GM21723 (cell line): ENCODE data around the gene HNF1A.
"Not testable (repeated sequence)": the region's sequence is repeated elsewhere in the genome, so short reads cannot be mapped to it uniquely, and the experiment has no call there.

Experiments used
- ATAC-seq: cut with Tn5 transposase; IDR thresholded peaks from one replicate; pipeline ENCODE4 v1.9.1; 2021; ENCODE audit warnings: mild to moderate bottlenecking, moderate library complexity; ENCODE audit not compliant: unreplicated experiment

The HNF1A gene

GRCh38 chr12:120978296-120979219, at the start of gene HNF1A:
Gene HNF1A, plus strand, starts transcription at chr12:120978543. Its CDS starts 226 bp downstream, at chr12:120978769.
- no peak for ATAC-seq

GRCh38 chr12:120928864-120929652, 49.3 kb upstream of the HNF1A start:
- ATAC-seq = no peak

- ATAC-seq = no peak
Observed at GRCh38 chr12:120930032-120930431, 48.3 kb upstream of the HNF1A start.

GRCh38 chr12:120932058-120932457, 46.3 kb upstream of the HNF1A start:
- no peak for ATAC-seq

- no peak for ATAC-seq
Observed at GRCh38 chr12:120932956-120933526, 45.3 kb upstream of the HNF1A start.

- ATAC-seq = no peak
Observed at GRCh38 chr12:120933786-120934185, 44.6 kb upstream of the HNF1A start.

- no peak for ATAC-seq
Observed at GRCh38 chr12:120936197-120936596, 42.1 kb upstream of the HNF1A start.

GRCh38 chr12:120938496-120938895, 39.8 kb upstream of the HNF1A start:
- no peak for ATAC-seq

GRCh38 chr12:120939523-120939922, 38.8 kb upstream of the HNF1A start:
- no peak for ATAC-seq

- no peak for ATAC-seq
Observed at GRCh38 chr12:120940006-120940405, 38.3 kb upstream of the HNF1A start.

- ATAC-seq = no peak
Observed at GRCh38 chr12:120940799-120941198, 37.5 kb upstream of the HNF1A start.

- ATAC-seq = no peak
Observed at GRCh38 chr12:120941412-120941811, 36.9 kb upstream of the HNF1A start.

- no peak for ATAC-seq
Observed at GRCh38 chr12:120941846-120942405, 36.4 kb upstream of the HNF1A start.

- no peak for ATAC-seq
Observed at GRCh38 chr12:120943482-120943881, 34.9 kb upstream of the HNF1A start.

GRCh38 chr12:120944645-120945217, 33.6 kb upstream of the HNF1A start:
- no peak for ATAC-seq

GRCh38 chr12:120945516-120945915, 32.8 kb upstream of the HNF1A start:
- not testable (repeated sequence) for ATAC-seq

GRCh38 chr12:120950260-120950799, 28.0 kb upstream of the HNF1A start:
- not testable (repeated sequence) for ATAC-seq

- ATAC-seq = no peak
Observed at GRCh38 chr12:120950807-120951206, 27.5 kb upstream of the HNF1A start.

GRCh38 chr12:120955232-120955631, 23.1 kb upstream of the HNF1A start:
- ATAC-seq = no peak

- ATAC-seq = no peak
Observed at GRCh38 chr12:120956579-120957300, 21.6 kb upstream of the HNF1A start.
